HG02884 (cell line): ENCODE data around the gene MBD6.

ENCODE experiments used
- ATAC-seq: cut with Tn5 transposase; IDR thresholded peaks from one replicate; pipeline ENCODE4 v1.9.1; 2021; ENCODE audit warnings: mild to moderate bottlenecking, moderate library complexity; ENCODE audit not compliant: unreplicated experiment

The MBD6 gene

DNA sequence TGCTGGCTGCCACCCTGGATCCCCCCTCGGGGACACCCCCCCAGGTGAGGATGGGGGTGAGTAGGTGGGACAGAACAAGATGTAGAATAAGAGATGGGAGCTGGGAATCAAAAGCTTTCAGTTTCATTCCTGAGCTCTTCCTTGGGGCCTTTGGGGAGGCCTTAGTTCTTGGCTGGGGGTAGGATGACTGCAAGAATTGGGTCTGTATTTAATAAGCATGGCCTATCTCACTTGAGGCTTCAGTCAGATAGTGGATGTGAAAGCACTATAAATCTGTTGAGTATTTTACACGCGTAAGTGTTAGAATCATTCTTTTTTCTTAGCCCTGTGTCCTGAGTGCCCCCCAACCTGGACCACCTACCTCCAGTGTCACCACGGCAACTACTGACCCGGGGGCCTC is 4.6 kb downstream of the MBD6 start:
- no peak for ATAC-seq

DNA sequence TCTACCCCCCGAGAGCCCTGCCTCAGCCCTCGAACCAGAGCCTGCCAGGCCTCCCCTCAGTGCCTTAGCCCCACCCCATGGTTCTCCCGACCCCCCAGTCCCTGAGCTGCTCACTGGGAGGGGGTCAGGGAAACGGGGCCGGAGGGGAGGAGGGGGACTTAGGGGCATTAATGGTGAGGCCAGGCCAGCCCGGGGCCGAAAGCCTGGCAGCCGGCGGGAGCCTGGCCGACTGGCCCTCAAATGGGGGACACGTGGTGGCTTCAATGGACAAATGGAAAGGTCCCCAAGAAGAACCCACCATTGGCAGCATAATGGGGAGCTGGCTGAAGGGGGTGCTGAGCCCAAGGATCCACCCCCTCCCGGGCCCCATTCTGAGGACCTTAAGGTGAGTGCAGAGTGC is 5.6 kb downstream of the MBD6 start:
- no peak for ATAC-seq

DNA sequence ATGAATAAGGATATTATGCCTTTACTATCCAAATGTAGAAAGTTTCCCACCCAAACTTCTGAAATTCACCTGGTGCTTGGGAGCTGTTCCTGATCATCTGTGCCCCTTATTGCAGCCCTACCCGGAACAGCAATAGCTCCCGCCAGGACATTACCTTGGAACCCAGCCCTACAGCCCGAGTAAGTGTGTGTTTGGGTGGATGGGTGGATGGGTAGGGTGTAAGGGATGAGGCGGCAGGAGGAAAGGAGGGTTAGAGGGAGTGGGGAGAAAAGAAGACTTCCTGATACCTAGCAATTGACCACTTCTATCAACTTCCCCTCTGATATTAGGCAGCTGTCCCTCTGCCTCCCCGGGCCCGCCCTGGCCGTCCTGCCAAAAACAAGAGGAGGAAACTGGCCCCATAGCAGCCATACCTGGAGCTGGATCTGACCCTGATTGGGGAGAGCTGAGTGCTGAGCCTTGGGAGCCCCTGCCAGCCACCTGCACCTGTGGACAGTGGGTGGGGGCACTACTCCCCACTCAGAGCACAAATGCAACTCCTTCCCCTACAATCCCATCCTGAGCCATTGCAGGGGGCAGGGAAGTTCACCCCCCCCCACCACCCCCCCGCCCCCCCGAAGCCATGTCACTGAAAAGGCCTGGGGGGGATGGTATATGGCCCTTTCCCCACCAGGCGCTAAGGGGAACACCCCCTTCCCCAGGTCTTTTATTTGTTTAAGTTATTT is 6.4 kb downstream of the MBD6 start:
- ATAC-seq = no peak

DNA sequence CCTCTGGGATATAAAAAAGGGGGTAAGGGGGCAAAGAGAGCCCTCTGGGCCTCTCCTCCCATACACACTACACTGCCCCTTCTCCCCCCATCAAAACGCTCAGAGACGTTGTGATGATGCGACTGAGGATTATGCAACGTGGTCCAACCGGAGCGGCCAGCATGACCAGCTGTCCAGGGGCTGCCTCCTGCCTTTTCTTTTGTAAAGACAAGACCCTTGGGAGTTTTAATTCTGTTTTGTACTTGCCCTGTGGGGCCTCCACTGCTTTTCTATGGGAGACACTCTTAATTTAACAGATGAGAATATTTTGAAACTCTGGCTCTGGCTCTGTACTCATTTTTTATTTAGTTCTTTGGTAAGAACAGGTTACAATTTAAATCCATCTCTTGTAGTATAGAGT is 7.2 kb downstream of the MBD6 start:
- no peak for ATAC-seq

DNA sequence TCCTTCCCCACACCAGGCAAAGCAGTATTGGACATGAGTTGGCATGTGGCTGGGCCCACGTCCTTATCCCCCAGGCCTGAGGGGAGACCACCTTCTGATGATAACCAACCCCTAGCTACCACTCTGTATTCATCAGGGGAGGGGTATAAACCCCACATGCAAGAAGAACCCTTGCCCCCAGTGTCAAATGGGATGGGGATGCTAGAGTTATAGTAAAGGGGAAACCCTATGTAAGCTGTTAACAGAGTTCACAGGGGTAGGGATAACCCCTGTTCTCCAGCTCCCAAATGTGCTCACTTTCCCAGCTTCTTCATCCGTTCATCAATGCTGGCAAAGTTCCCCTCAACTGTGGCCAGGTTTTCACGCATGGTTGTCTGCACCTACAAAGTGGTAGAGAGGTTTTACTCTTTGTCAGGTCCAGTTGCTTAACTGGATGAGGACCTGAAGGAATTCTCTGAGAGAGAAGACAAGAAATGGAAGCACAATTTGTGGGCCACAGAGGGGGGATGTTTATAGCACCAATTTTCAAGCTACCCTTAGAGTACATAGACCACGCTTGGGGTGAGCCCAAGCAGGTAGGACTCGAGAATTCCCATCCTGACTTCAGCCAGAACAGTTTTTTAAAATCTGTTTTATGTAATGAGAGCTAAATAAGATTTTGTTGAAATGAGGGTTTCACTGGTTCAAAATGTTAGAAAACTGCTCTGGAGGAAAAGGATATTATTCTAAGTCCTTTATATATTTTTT is 7.9 kb downstream of the MBD6 start:
- ATAC-seq = no peak

DNA sequence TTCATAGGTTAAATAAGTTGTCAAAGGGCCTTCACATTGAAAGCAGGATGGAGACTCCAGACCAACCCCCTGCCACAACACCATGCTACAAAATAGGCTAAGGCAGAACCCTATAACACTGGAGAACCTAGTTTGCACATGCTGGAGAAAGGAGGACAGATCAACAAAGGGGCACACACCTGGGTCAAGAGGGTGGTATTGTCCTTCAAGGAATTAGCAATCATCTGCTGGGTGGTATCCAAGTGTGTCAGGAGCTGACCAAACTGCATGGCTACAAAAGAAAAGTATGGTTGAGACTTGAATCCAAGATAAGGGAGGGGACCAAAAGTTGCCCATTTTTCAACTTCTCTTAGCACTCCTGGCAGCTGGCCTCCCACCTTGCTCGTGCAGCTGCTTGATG is 9.2 kb downstream of the MBD6 start:
- ATAC-seq = no peak

DNA sequence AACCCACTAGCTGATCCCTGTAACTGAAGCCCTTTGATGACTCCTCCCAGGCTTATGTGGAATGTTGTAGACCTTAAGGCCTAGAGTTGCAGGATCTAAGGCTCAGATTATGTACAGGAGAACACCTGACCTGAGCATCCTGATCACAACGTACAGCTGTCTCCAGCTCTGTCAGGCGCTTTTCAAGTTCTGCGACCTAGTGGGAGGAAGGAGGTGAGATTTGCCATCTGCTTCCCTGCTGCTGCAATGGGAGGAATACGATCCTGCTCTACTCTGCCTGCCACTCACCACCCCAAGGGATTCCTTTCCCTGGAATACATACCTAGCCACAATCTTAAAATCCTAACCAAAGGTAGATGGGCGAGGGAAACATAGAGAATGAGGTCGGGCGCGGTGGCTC is 10.5 kb downstream of the MBD6 start:
- no peak for ATAC-seq

DNA sequence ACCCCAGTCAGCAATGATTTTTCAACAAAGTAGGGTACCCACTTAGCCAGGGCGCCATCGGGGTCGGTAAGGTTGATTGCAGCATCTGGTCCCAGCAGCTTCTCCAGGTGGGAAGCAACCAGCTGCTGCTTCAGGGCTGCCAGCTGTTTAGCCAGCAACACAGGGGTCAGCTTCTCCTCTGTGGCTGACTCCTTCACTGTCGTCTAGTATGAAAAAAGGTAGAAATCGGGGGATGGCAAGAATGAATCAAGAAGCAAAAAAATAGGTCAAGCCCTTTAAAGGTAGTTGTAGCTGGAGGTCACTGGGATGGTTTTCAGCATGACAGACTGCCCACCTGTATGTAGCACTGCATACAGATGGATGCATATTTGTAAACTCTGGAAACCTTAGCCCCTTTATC is 11.6 kb downstream of the MBD6 start:
- no peak for ATAC-seq

DNA sequence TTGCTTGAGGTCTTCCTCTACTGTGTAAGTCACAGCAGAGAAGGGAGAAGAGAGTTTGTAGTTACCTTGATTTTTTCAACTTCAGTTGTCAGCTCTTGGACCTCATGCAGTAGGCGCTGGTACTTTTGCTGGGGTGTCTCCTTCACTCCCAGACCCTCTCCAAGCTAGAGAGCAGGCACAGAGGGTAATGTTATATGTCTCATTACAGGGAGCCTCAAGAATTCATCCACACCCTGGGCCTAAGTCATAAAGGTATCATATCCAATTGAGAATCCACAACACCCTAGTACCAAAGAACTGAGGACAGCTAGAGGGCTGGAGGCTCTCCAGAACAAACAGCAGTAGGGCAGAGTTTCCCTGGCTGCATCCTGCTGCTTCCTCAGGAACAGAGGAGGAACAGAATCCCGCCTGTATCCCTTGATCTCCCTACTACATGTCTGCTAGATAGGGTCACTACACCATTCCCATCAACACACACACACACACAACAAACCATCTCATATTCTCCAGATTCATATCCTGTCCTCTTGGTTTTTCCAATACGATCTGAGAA is 12.4 kb downstream of the MBD6 start:
- no peak for ATAC-seq

DNA sequence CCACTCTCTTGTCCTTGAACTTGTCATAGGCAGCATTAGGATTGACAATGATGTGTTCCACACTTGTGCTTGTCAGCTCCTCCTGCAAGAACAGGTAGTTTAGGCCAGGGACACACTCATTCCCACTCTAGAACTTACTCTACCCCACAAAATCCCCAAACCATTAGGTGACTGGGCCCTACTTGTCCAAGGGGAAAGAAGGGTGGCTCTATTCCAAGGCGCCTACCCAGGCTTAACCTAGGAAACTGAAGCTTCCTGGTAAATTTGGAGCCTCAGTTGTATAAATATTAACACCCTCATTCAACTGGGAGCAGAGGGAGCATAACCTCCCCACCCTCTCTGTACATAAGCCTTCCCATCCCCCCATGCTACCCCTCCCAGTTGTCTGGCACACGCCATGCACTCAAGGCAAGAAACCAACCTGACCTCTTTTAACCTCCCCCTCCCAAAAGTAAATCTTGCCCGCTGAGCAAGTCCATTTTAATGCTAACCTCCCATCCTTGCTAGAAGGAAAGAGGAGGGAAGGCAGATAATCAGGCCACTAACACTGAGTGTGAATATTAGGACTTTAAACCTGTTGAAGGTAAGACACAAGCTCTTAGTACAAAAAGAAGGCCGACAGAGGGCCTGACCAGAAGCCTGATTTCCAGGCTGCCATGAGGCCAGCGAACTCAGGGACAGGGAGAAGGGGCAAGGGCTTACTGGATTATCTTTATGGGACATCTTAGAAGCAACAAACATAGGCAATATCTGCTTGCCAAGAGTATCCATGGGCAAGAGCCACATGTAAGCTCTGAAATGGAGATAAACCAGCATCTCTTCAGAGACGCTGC is 13.4 kb downstream of the MBD6 start:
- ATAC-seq = no peak

DNA sequence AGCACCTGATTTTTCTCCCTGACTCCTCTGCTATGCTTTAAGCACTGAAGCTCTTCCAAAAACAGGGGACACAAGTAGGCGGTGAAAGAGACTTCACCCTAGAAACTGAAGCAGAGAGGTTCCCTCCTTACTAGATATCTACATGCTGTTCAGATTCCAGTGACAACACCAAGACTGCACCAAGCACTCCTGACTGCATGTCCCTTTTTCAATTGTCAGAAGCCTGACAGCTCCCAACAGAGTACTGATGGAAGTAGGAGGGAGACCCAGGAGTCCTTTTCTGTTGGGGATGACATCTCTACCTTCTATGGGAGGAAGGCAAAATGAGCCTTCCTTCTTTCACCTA is 13.9 kb downstream of the MBD6 start:
- no peak for ATAC-seq

DNA sequence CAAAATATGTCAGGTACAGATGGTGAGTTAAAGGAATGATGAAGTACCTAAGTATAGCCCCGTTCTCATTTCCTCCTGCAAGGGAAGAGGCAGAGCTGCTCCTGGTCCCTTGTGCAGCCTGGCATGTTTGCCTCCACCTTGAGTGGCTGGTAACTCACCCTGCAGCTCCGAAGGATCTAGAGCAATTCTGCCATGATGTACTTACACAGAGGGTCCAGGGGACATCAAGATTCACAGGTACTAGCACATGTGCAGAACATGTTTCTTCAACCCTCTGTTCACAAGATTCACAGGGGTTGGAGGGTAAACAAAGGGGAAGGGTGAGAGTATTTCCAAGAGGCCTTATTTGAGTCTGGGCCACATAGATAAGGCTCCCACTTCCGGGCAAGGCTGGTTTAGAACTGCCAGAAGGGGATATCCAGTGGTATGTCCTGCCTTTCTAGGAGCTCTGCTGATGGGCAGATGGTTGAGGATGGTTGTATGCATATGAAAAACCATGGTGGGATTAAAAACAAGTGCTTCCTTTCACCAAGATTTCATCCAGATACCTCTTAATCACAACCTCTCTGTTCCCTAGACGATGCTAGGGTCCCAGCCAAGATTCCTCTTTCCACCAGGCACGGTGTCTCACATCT is 16.6 kb downstream of the MBD6 start:
- ATAC-seq = no peak

DNA sequence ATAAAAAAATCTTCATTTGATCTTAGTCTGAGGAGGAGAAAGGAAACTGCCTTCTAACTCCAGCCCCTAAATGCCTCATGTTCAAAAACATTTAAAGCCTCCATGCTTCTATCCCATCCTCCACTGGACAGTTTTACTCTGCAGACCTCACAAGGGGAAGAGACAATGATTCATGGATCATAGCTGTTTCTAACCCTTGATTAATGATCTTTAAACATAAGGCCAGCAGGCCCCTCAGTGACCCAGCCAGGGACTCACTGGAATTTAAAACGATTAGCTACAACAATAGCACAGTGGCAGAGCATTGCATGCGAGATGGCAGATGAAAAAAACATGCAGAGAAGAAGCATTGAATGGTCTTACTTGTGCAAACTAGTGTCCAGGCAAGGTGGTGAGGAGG is 18.4 kb downstream of the MBD6 start:
- no peak for ATAC-seq

DNA sequence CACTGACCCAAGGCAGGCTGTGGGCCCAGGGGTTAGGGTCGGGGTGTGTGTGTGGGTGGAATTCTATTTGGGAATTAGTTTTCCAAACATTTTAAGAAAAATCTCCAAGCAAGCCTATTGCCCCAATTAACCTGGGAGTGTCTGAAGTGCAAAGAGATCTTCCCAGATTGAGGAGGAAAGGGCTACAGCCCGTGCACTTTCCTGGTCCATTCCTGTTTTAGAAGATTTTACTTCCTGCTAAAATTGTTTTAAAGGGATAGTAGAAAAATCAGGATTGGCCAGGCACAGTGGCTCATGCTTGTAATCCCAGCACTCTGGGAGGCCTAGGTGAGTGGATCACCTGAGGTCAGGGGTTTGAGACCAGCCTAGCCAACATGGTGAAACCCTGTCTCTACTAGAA is 19.1 kb downstream of the MBD6 start:
- ATAC-seq = no peak

DNA sequence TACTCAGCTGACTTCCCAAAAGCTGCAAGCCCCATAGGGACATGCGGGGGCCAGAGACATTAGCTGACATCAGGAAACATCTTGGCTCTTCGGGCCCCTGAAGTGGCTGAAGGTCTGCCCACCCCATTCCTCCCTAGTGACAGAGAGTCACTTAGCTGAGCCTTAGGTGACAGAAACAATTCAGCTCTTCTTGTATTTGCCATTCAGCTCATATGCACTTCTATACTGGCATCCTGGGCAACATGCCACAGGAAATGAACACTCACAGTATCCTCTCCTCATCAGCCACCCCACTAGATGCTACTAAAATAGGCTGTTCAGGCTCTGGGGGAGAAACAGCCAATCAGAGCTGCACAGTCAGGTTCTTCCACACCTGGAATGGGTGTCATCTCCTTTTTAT is 21.0 kb downstream of the MBD6 start:
- ATAC-seq = no peak

DNA sequence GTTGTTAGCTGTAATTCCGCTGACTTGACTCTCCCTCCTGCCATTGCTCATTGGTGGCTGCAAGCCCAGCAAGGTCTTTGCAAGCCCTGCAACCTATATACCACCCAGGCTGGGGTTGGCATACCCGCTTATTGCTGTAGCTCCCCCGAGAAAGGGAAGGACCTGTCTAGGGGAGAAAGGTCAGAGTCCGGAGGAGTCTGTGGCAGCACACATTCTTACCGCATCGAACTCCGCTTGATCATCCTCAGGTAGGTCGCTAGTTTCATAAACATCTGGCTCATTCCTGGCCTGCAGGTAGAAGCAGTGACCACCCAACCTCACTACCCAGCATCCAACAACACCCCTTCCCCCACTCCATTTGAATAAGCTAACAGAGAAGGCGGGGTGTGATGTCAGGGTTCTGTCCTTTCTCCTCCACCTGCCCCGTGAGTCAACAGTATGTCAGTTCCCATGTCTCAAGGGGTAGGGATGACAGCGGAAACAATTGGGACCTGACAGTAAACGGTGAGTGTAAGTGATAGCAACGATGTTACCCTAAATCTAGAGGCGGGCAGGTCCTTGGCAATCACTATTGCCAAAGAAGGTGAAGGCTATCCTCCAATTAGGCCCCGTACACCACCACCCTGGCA is 23.3 kb downstream of the MBD6 start:
- no peak for ATAC-seq

DNA sequence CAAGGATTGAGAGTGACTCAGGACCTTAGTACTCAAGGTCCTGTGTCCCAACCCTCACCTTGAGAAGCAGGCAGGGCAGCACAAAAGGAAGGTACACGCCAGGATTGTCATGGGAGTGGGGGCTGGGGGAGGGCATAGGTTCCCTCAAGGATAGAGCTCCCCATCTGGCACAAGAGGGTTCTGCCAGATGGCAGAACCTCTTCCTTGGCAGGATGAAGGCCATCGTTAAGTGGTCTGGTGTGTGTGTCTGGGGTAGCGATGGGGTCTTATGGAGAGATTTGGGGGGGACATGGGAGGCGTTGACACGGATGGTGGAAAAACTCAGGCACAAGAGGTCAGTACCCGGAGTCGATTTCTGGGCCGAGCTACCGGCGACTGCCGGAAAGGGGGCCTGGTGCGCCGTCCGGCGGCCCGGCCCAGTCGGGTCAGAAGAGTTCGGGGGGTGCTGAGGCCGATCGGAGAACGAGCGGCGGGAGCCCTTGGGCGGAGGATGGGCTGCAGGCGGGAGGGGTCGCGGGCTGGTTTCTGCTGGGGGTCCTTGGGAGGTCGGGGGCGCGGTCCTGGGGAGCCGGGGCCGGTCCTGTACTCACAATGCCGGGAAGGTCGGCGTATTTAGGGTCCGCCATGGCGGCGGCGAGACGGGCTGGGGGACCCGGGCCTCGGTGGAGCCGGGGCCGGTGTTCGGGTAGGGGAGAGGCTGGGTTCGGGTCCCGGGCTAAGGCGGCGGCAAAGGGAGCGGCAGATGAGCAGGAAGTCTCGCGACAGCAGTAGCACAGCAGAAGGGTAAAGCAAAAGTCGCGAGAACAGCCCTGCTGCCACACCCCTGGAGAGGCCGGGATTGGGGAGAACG is 24.0 kb downstream of the MBD6 start, which contains the start of gene DCTN2:
Gene DCTN2 (minus strand): TSS at position 755 of the 850 bp plus-strand sequence. CDS start 129 bp downstream, at position 626.
- ATAC-seq = peak; percentile 98

DNA sequence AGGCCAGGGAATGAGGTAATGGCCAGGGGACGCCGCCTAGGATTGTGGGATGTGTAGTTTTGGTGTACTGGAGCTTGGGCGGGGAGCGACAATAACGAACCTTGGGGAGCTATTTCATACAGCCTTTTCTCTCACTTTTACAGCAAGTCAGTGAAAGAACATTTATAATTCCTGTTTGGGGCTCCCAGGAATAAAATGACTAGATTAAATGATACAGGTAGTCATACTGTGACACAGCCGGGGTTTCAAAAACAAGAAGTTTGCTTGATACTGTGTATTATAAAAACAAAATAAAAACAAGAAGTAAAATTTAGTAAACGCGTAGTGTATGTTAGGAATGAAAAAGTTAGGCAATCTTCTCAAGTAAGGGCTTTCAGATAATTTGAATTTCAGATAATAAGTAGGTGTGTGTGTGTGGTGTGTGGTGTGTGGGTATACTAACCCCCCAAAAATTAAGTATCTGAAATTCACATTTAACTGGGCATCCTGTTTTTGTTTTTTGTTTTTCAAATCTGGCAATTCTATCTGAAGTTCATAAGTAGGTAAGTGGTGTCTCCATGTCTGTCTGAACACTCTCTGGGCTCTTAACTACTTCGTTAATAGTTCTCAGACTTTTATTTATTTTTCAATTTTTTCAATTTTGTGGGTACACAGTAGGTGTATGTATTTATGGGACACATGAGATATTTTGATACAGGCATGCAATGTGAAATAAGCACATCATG is 24.8 kb downstream of the MBD6 start:
- ATAC-seq = no peak

DNA sequence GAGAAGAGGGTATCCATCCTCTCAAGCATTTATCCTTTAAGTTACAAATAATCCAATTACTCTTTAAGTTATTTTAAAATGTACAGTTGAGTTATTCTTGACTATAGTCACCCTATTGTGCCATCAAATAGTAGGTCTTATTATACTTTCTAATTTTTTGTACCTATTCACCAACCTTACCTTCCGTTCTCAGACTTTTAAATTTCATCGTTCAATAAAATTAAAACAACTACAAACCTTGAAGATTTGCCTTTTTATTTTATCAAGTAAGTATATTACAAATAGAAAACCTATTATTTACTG is 25.3 kb downstream of the MBD6 start:
- ATAC-seq = no peak
